K562 (cell line): ENCODE data around the gene SYS1. TPM values are rescaled to one million over a fixed set of nuclear protein-coding genes. Genes with fewer than 3 reads are reported as not detected.

Experiments
- ATAC-seq: fragments of 200-7000 bp; cut with Tn5 transposase; 3 replicates; pipeline ENCODE4 v1.9.1; 2020; ENCODE audit warnings: moderate library complexity
- BruUV-seq: library from RNA; stranded (reverse); fragments of 400-500 nt; replicated peaks from 2 replicates; lab custom pipeline; 2021; lab: Mats Ljungman, UMichigan
- CTCF ChIA-PET: fragments of 300-600 bp; formaldehyde crosslinking; extraction: SDS; loops from one replicate; lab custom pipeline; 2021; ENCODE audit warnings: low intra/inter-chr PET ratio; lab: Yijun Ruan, JAX
- POLR2A ChIA-PET: fragments of 300-600, 350-650 bp; sonication (Branson Sonifier 250); formaldehyde crosslinking; extraction: SDS; loops from one replicate; lab custom pipeline; 2021; ENCODE audit warnings: antibody characterized with exemption, inconsistent platforms; lab: Yijun Ruan, JAX
- DNase-seq, 4 experiments: peaks; one replicate each; pipeline versions ENCODE4 v3.0.0 to v3.0.0-alpha.2; 2011 to 2018; ENCODE audit warnings: low spot score in 3 of 4, mixed read lengths in 3 of 4; ENCODE audit errors: extremely low read depth in 1 of 4
- FAIRE-seq: peaks from 2 replicates; lab custom pipeline; 2011; peaks lifted over from hg19 to GRCh38; lab: Jason Lieb, UNC
- H2AFZ ChIP-seq: 2 replicates; pipeline ENCODE4 v1.6.0; 2011; ENCODE audit warnings: low read depth, low read length, control low read depth, inconsistent platforms
- H3K27ac ChIP-seq: fragments of 200-600 bp; 3 replicates; pipeline ENCODE4 v1.8.0; 2011; ENCODE audit warnings: low read depth, mild to moderate bottlenecking, control low read depth, inconsistent platforms, low read length, moderate library complexity, mixed read lengths; ENCODE audit errors: extremely low read depth
- H3K27me3 ChIP-seq, 2 experiments: fragments of 300-600 bp in 1 of 2; 2 replicates in 1 of 2; 3 replicates in 1 of 2; pipeline versions ENCODE4 v1.6.0 to v1.8.0; 2011; ENCODE audit warnings: inconsistent platforms in 2 of 2, low read length in 2 of 2, mild to moderate bottlenecking in 1 of 2, mixed read lengths in 1 of 2, moderate library complexity in 1 of 2; ENCODE audit not compliant: control insufficient read depth in 2 of 2, insufficient read depth in 2 of 2
- H3K36me3 ChIP-seq: fragments of 300-600 bp; 3 replicates; pipeline ENCODE4 v1.8.0; 2011; ENCODE audit warnings: mild to moderate bottlenecking, low read length, inconsistent platforms; ENCODE audit not compliant: control insufficient read depth, insufficient read depth
- H3K4me1 ChIP-seq, 2 experiments: fragments of 200-600 bp in 1 of 2; replicated peaks in 1 of 2; 2 replicates in 1 of 2; 3 replicates in 1 of 2; pipeline versions ENCODE4 v1.5.1 to v1.8.0; 2011; ENCODE audit warnings: inconsistent platforms in 2 of 2, low read length in 2 of 2, mild to moderate bottlenecking in 1 of 2, mixed read lengths in 1 of 2, moderate library complexity in 1 of 2; ENCODE audit not compliant: control insufficient read depth in 2 of 2, insufficient read depth in 2 of 2
- H3K4me2 ChIP-seq: 2 replicates; pipeline ENCODE4 v1.6.1; 2011; ENCODE audit warnings: low read length, control low read depth, inconsistent platforms, mixed read lengths; ENCODE audit not compliant: insufficient read depth
- H3K4me3 ChIP-seq: fragments of 200-600 bp; sonication (generic), shearing (Covaris generic); 2 replicates; pipeline ENCODE4 v1.5.1; 2016; ENCODE audit warnings: control low read depth, inconsistent platforms
- H3K79me2 ChIP-seq: fragments of 200-600 bp; 3 replicates; pipeline ENCODE4 v1.8.0; 2011; ENCODE audit warnings: low read length, inconsistent platforms; ENCODE audit not compliant: control insufficient read depth, insufficient read depth
- H3K9ac ChIP-seq, 2 experiments: 2 replicates each; pipeline versions ENCODE4 v1.6.0 to v1.6.1; 2011; ENCODE audit warnings: low read depth in 2 of 2, low read length in 2 of 2, control low read depth in 1 of 2, inconsistent platforms in 1 of 2, mild to moderate bottlenecking in 1 of 2, mixed read lengths in 1 of 2; ENCODE audit not compliant: insufficient read depth in 1 of 2
- H3K9me1 ChIP-seq: one replicate; pipeline ENCODE4 v1.6.0; 2011; ENCODE audit warnings: inconsistent platforms, mild to moderate bottlenecking, low read length, moderate library complexity; ENCODE audit not compliant: control insufficient read depth, insufficient read depth
- H3K9me3 ChIP-seq: replicated peaks from 2 replicates; pipeline ENCODE4 v1.5.1; 2011; ENCODE audit warnings: low read depth, low read length, inconsistent platforms; ENCODE audit not compliant: control insufficient read depth, insufficient read depth
- H4K20me1 ChIP-seq: replicated peaks from 2 replicates; pipeline ENCODE4 v1.6.1; 2011; ENCODE audit warnings: low read length, inconsistent platforms, mixed read lengths; ENCODE audit not compliant: control insufficient read depth, insufficient read depth
- ARHGAP35 ChIP-seq: fragments of 450-650 bp; IDR thresholded peaks from 2 replicates; pipeline ENCODE4 v1.6.1; 2018; ENCODE audit not compliant: partially characterized antibody
- CTCFL ChIP-seq: IDR thresholded peaks from 2 replicates; pipeline ENCODE4 v1.6.1; 2011; ENCODE audit warnings: borderline replicate concordance, low read depth, mild to moderate bottlenecking, moderate library complexity, low read length; ENCODE audit not compliant: insufficient read depth, poor library complexity, severe bottlenecking
- ETV6 ChIP-seq, 3 experiments: fragments of 150-350 bp in 1 of 3; sonication (generic) in 1 of 3; formaldehyde crosslinking in 1 of 3; IDR thresholded peaks; 2 replicates each; pipeline versions ENCODE4 v1.6.1 to v1.8.0; 2014 to 2022; ENCODE audit warnings: borderline replicate concordance in 2 of 3, low read depth in 2 of 3, antibody characterized with exemption in 1 of 3, low read length in 1 of 3, mild to moderate bottlenecking in 1 of 3, missing genetic modification reagents in 1 of 3
- NCOR1 ChIP-seq: fragments of 450-650 bp; IDR thresholded peaks from 2 replicates; pipeline ENCODE4 v1.6.1; 2016; ENCODE audit warnings: mild to moderate bottlenecking, moderate library complexity
- WGBS: fragments of 100-300 bp; shearing (Covaris generic); methylation state at CpG from one replicate; pipeline ENCODE4 v1.1.6; 2016; ENCODE audit warnings: low coverage, mixed read lengths; ENCODE audit not compliant: insufficient coverage; ENCODE audit errors: missing lambda C conversion rate; 5-methylcytosine and 5-hydroxymethylcytosine counted together
- in situ Hi-C: fragments of 300-500 bp; cut with MboI; formaldehyde crosslinking; loops from 4 replicates; pipeline ENCODE4 v1.15.0; 2018; ENCODE audit warnings: inconsistent platforms, mixed read lengths
- intact Hi-C: fragments of 100-400 bp; cut with micrococcal nuclease; formaldehyde crosslinking; loops from 2 replicates; pipeline ENCODE4 v1.14.2; 2022
- polyA plus RNA-seq, 8 experiments: library from polyadenylated mRNA; depleted of rRNA in 4 of 8; stranded (reverse) in 5 of 8; unstranded in 3 of 8; fragments of >200 nt; fragmentation: Nextera tagmentation in 2 of 8; fragmentation: Illumina TruSeq in 1 of 8; extraction: Ambion mirVana in 2 of 8; extraction: Trizol in 1 of 8; gene quantifications; 2 replicates each; pipeline versions ENCODE4 v1.2.1 to v1.2.3, GENCODE V29; 2011 to 2014; ENCODE audit warnings: inconsistent platforms in 1 of 8, missing spikeins in 1 of 8
- total RNA-seq, 7 experiments: library from RNA; depleted of rRNA in 6 of 7; stranded (reverse); fragments of >200 nt in 6 of 7; fragmentation: Illumina TruSeq in 2 of 7; extraction: Trizol in 2 of 7; gene quantifications; 2 replicates each; pipeline versions ENCODE4 v1.2.1 to v1.2.3, GENCODE V29; 2011 to 2021; ENCODE audit warnings: low replicate concordance in 1 of 7
- TF ChIP-seq, protein P1 (sequence below): fragments of 450-650 bp; IDR thresholded peaks from 2 replicates; pipeline ENCODE4 v1.6.1; 2018; ENCODE audit warnings: mild to moderate bottlenecking, low read depth; ENCODE audit not compliant: partially characterized antibody

The SYS1 gene
- total and polyA plus RNA-seq, 9 of the 15 experiments (the other 6 are each of a cell fraction or from before 2014, with no cell fraction given): 11.1 to 25.2 (median 17.5) TPM

- Histone ChIP-seq H3K9me1 (no peaks in the 10 kb centered on the region), H3K79me2 (no peaks in the 10 kb centered on the region), H3K4me1 (peaks cover 7 to 15% of the 10 kb centered on the region in 2 experiments; a peak in 4 of 5 replicates), H3K27ac (no peak overlapping the region), H3K4me2 (no peak overlapping the region), H3K27me3 (no peaks in the 10 kb centered on the region), H3K4me3 (no peak overlapping the region), H3K9me3 (no peaks in the 10 kb centered on the region), H3K9ac (0 out of 4 replicates have a peak overlapping the region, but pooled peaks of 1 of the 2 experiments have one; percentile 34), H3K36me3 (peaks cover 14% of the 10 kb centered on the region; the same call in 2 of the 3 replicates), H2AFZ (no peak overlapping the region), H4K20me1 (no peaks in the 10 kb centered on the region)
- ATAC-seq (no peak), FAIRE-seq (no peak), DNase-seq (no peak)
- ChIA-PET POLR2A (interaction anchor here (1.1 to 3.6 kb wide), 4 partner anchors 8 to 48 kb away, joined by 4 to 38 read pairs (median 8); partner anchors contain the start of gene SYS1), CTCF (interaction anchor here (2.3 kb wide), 1 partner anchor 49 kb away, joined by 11 read pairs; no protein-coding TSS in a partner anchor)
- TF ChIP-seq ETV6 (IDR thresholded peaks at IDR 0.05; ENCODE audit: borderline replicate concordance in 1 of 2, low read depth in 2 of 2, low read length in 1 of 2): no peak
- TF ChIP-seq ETV6 (CRISPR knock-in tag; IDR thresholded peaks at IDR 0.05; ENCODE audit: borderline replicate concordance): no peak
- TF ChIP-seq CTCFL: no peak
- no peak for TF ChIP-seq NCOR1
- TF ChIP-seq ARHGAP35: no peak
- TF ChIP-seq, protein P1, sequence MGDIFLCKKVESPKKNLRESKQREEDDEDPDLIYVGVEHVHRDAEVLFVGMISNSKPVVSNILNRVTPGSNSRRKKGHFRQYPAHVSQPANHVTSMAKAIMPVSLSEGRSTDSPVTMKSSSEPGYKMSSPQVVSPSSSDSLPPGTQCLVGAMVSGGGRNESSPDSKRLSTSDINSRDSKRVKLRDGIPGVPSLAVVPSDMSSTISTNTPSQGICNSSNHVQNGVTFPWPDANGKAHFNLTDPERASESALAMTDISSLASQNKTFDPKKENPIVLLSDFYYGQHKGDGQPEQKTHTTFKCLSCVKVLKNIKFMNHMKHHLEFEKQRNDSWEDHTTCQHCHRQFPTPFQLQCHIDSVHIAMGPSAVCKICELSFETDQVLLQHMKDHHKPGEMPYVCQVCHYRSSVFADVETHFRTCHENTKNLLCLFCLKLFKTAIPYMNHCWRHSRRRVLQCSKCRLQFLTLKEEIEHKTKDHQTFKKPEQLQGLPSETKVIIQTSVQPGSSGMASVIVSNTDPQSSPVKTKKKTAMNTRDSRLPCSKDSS: no peak
- 96% methylated on average over 10 of the region's 10 CpGs for WGBS
- no TSS peak for BruUV-seq
- in situ Hi-C loops: loop anchor here (5.0 kb wide), 1 partner anchor 65 kb away; no protein-coding TSS in a partner anchor
- intact Hi-C loops: loop anchor here (5.0 kb wide), 1 partner anchor 400 kb away; no protein-coding TSS in a partner anchor
Measured at GRCh38 chr20:45372241-45372640, 9.3 kb downstream of the SYS1 start.
